ENCODE measurements around the gene APELA. TPM values are rescaled to one million over a fixed set of nuclear protein-coding genes. Genes with fewer than 3 reads are reported as not detected.
"Not testable (repeated sequence)": the region's sequence is repeated elsewhere in the genome, so short reads cannot be mapped to it uniquely, and the experiment has no call there.

Gene APELA
- total and polyA plus RNA-seq, 4 experiments from 2014 or later = not detected

DNA sequence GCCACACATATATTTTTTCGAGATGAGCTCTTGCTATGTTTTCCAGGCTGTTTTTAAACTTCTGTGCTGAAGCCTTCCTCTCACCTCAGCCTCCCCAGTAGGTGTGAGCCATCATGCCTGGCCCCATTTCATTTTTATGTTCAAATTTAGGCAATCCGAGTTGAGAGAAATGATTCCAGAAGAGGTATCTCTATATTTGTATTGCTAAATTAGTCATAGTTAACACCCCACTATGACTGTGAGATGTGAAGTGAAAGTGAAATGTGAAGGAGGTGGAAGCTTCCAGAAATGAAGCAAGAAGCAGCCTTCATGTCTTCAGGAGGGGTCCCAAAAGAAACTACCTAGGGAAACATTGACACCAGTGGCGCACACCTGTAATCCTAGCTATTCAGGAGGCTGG, 17.7 kb downstream of the APELA start:
- Mint-ChIP-seq H3K36me3 (no peaks in the 10 kb centered on the region), H3K27ac (no peak overlapping the region), H3K4me1 (no peaks in the 10 kb centered on the region), H3K27me3 (peaks cover 3 to 5% of the 10 kb centered on the region in 2 donors), H3K4me3 (no peak overlapping the region), H3K9me3 (peaks cover 0 to 3% (median 0%) of the 10 kb centered on the region in 8 donors)
- no peaks in the 10 kb centered on the region for H3K27me3 ChIP-seq (ENCODE audit: insufficient read depth, low read length)
- intact Hi-C loops (cut with micrococcal nuclease) = no loop called here
- no peaks in the 10 kb centered on the region for H3K9me3 ChIP-seq (ENCODE audit: control insufficient read depth in 1 of 2, low read length in 2 of 2)
- no peak overlapping the region for H3K27ac ChIP-seq (ENCODE audit: low read depth, low read length)
- no peak for DNase-seq
- no peak overlapping the region for H3K4me3 ChIP-seq (ENCODE audit: low read length in 2 of 2)
- no peaks in the 10 kb centered on the region for H3K36me3 ChIP-seq (ENCODE audit: insufficient read depth, low read length)
- POLR2A ChIA-PET (ENCODE audit: partially characterized antibody) = no interaction called here
- H3K4me1 ChIP-seq (ENCODE audit: insufficient read depth, low read length) = no peaks in the 10 kb centered on the region
- CTCF ChIA-PET (ENCODE audit: partially characterized antibody) = no interaction called here

- no peak overlapping the region for H3K27ac Mint-ChIP-seq
- Histone ChIP-seq H3K27ac (ENCODE audit: low read depth, low read length) (no peak overlapping the region), H3K27me3 (ENCODE audit: insufficient read depth, low read length) (no peaks in the 10 kb centered on the region), H3K4me1 (ENCODE audit: insufficient read depth, low read length) (no peaks in the 10 kb centered on the region), H3K4me3 (ENCODE audit: low read length in 2 of 2) (no peak overlapping the region), H3K9me3 (ENCODE audit: control insufficient read depth in 1 of 2, low read length in 2 of 2) (no peaks in the 10 kb centered on the region), H3K36me3 (ENCODE audit: insufficient read depth, low read length) (no peaks in the 10 kb centered on the region)
- DNase-seq = no peak
- H3K36me3 Mint-ChIP-seq = no peaks in the 10 kb centered on the region
- intact Hi-C loops (cut with micrococcal nuclease) = no loop called here
- ChIA-PET POLR2A (ENCODE audit: partially characterized antibody) (no interaction called here), CTCF (ENCODE audit: partially characterized antibody) (no interaction called here)
- H3K4me3 Mint-ChIP-seq = no peak overlapping the region
- peaks cover under 1 to 2% of the 10 kb centered on the region in 2 donors for H3K27me3 Mint-ChIP-seq
- H3K4me1 Mint-ChIP-seq = no peaks in the 10 kb centered on the region
- peaks cover 0 to 2% (median 0%) of the 10 kb centered on the region in 8 donors for H3K9me3 Mint-ChIP-seq
Observed at GRCh38 chr4:164902608-164903007, 25.6 kb downstream of the APELA start.

GRCh38 chr4:164904336-164904735, 27.4 kb downstream of the APELA start:
- H3K27ac Mint-ChIP-seq = no peak overlapping the region
- Histone ChIP-seq H3K36me3 (ENCODE audit: insufficient read depth, low read length) (no peaks in the 10 kb centered on the region), H3K9me3 (ENCODE audit: control insufficient read depth in 1 of 2, low read length in 2 of 2) (no peaks in the 10 kb centered on the region), H3K27ac (ENCODE audit: low read depth, low read length) (no peak overlapping the region), H3K4me3 (ENCODE audit: low read length in 2 of 2) (no peak overlapping the region), H3K27me3 (ENCODE audit: insufficient read depth, low read length) (no peaks in the 10 kb centered on the region), H3K4me1 (ENCODE audit: insufficient read depth, low read length) (no peaks in the 10 kb centered on the region)
- H3K36me3 Mint-ChIP-seq = no peaks in the 10 kb centered on the region
- intact Hi-C loops (cut with micrococcal nuclease) = no loop called here
- CTCF ChIA-PET (ENCODE audit: partially characterized antibody) = no interaction called here
- peaks cover 0 to 2% (median 0%) of the 10 kb centered on the region in 8 donors for H3K9me3 Mint-ChIP-seq
- POLR2A ChIA-PET (ENCODE audit: partially characterized antibody) = no interaction called here
- H3K4me3 Mint-ChIP-seq = no peak overlapping the region
- H3K4me1 Mint-ChIP-seq = no peaks in the 10 kb centered on the region
- no peaks in the 10 kb centered on the region for H3K27me3 Mint-ChIP-seq
- no peak for DNase-seq

DNA sequence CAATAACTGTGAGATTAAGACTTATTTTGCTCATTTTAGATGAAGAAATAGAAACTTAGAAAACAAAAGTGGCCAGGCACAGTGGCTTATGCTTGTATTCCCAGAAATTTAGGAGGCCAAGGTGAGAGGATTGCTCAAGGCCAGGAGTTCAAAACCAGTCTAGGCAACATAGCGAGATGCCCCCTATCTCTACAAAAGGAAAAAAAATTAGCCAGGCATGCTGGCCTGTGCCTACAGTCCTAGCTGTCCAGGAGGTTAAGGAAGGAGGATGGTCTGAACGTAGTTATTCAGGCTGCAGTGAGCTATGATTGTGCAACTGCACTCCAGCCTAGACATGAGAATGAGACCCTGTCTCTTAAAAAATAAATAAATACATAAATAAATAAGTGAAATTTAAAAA, 28.0 kb downstream of the APELA start:
- no peaks in the 10 kb centered on the region for H3K9me3 ChIP-seq (ENCODE audit: control insufficient read depth in 1 of 2, low read length in 2 of 2)
- ChIA-PET POLR2A (ENCODE audit: partially characterized antibody) (no interaction called here), CTCF (ENCODE audit: partially characterized antibody) (no interaction called here)
- no peak overlapping the region for H3K27ac ChIP-seq (ENCODE audit: low read depth, low read length)
- H3K36me3 ChIP-seq (ENCODE audit: insufficient read depth, low read length) = no peaks in the 10 kb centered on the region
- Mint-ChIP-seq H3K4me3 (no peak overlapping the region), H3K4me1 (no peaks in the 10 kb centered on the region), H3K27ac (no peak overlapping the region), H3K36me3 (no peaks in the 10 kb centered on the region), H3K27me3 (no peaks in the 10 kb centered on the region), H3K9me3 (peaks cover 0 to 8% (median 0%) of the 10 kb centered on the region in 8 donors)
- no peak for DNase-seq
- intact Hi-C loops (cut with micrococcal nuclease) = no loop called here
- H3K27me3 ChIP-seq (ENCODE audit: insufficient read depth, low read length) = no peaks in the 10 kb centered on the region
- no peaks in the 10 kb centered on the region for H3K4me1 ChIP-seq (ENCODE audit: insufficient read depth, low read length)
- H3K4me3 ChIP-seq (ENCODE audit: low read length in 2 of 2) = no peak overlapping the region

- ChIA-PET POLR2A (ENCODE audit: partially characterized antibody) (no interaction called here), CTCF (ENCODE audit: partially characterized antibody) (no interaction called here)
- Mint-ChIP-seq H3K27ac (no peak overlapping the region), H3K4me3 (no peak overlapping the region), H3K36me3 (no peaks in the 10 kb centered on the region), H3K9me3 (peaks cover 0 to 8% (median 0%) of the 10 kb centered on the region in 8 donors), H3K27me3 (no peaks in the 10 kb centered on the region), H3K4me1 (no peaks in the 10 kb centered on the region)
- no peaks in the 10 kb centered on the region for H3K27me3 ChIP-seq (ENCODE audit: insufficient read depth, low read length)
- no peaks in the 10 kb centered on the region for H3K9me3 ChIP-seq (ENCODE audit: control insufficient read depth in 1 of 2, low read length in 2 of 2)
- H3K36me3 ChIP-seq (ENCODE audit: insufficient read depth, low read length) = no peaks in the 10 kb centered on the region
- no peaks in the 10 kb centered on the region for H3K4me1 ChIP-seq (ENCODE audit: insufficient read depth, low read length)
- H3K4me3 ChIP-seq (ENCODE audit: low read length in 2 of 2) = no peak overlapping the region
- H3K27ac ChIP-seq (ENCODE audit: low read depth, low read length) = no peak overlapping the region
- intact Hi-C loops (cut with micrococcal nuclease) = no loop called here
- no peak for DNase-seq
Observed at GRCh38 chr4:164906368-164906767, 29.4 kb downstream of the APELA start.

- H3K27ac Mint-ChIP-seq; H3K27me3 ChIP-seq (ENCODE audit: insufficient read depth, low read length); H3K9me3 Mint-ChIP-seq; H3K36me3 ChIP-seq (ENCODE audit: insufficient read depth, low read length); H3K27me3 Mint-ChIP-seq; H3K9me3 ChIP-seq (ENCODE audit: control insufficient read depth in 1 of 2, low read length in 2 of 2); H3K4me3 ChIP-seq (ENCODE audit: low read length in 2 of 2); H3K36me3 Mint-ChIP-seq; POLR2A ChIA-PET (ENCODE audit: partially characterized antibody); H3K4me1 ChIP-seq (ENCODE audit: insufficient read depth, low read length); H3K4me1 Mint-ChIP-seq; H3K4me3 Mint-ChIP-seq; intact Hi-C loops (cut with micrococcal nuclease); CTCF ChIA-PET (ENCODE audit: partially characterized antibody); H3K27ac ChIP-seq (ENCODE audit: low read depth, low read length); DNase-seq: not testable (repeated sequence)
Observed at GRCh38 chr4:164913506-164913905, 36.5 kb downstream of the APELA start.

- ChIA-PET POLR2A (ENCODE audit: partially characterized antibody) (no interaction called here), CTCF (ENCODE audit: partially characterized antibody) (no interaction called here)
- Histone ChIP-seq H3K4me1 (ENCODE audit: insufficient read depth, low read length) (no peaks in the 10 kb centered on the region), H3K9me3 (ENCODE audit: control insufficient read depth in 1 of 2, low read length in 2 of 2) (no peaks in the 10 kb centered on the region), H3K27ac (ENCODE audit: low read depth, low read length) (no peak overlapping the region), H3K27me3 (ENCODE audit: insufficient read depth, low read length) (no peaks in the 10 kb centered on the region), H3K36me3 (ENCODE audit: insufficient read depth, low read length) (no peaks in the 10 kb centered on the region), H3K4me3 (ENCODE audit: low read length in 2 of 2) (no peak overlapping the region)
- intact Hi-C loops (cut with micrococcal nuclease) = no loop called here
- Mint-ChIP-seq H3K9me3 (peaks cover 0 to 2% (median 0%) of the 10 kb centered on the region in 8 donors), H3K4me1 (no peaks in the 10 kb centered on the region), H3K27me3 (peaks cover 0 to 2% of the 10 kb centered on the region in 2 donors), H3K4me3 (no peak overlapping the region), H3K27ac (no peak overlapping the region), H3K36me3 (no peaks in the 10 kb centered on the region)
- no peak for DNase-seq
Observed at GRCh38 chr4:164918956-164919355, 42.0 kb downstream of the APELA start.

DNA sequence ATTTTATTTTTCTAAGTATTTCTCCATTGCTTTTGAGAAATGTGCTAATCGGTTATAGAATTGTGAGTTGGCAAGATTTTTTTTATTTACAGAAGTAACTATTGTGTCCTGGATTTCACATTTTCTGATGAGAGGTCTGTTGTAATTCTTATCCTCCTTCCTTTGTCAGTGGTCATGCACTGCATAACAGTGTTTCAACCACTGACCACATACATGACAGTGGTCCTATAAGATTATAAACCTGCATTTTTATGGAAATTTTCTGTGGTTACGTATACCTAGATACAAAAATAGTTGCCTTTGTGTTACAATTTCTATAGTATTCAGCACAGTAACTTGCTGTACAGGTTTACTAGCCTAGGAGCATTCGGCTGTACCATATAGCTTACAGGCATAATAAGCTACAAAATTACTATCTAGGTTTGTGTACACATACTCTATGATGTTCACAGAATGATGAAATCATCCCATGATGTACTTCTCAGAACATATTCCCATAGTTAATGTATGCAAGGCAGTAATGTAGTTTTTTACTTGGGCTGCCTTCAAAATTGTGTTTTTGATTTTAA, 47.8 kb downstream of the APELA start:
- H3K4me3 ChIP-seq (ENCODE audit: low read length in 2 of 2) = no peak overlapping the region
- no peak overlapping the region for H3K4me3 Mint-ChIP-seq
- no peaks in the 10 kb centered on the region for H3K36me3 ChIP-seq (ENCODE audit: insufficient read depth, low read length)
- ChIA-PET CTCF (ENCODE audit: partially characterized antibody) (no interaction called here), POLR2A (ENCODE audit: partially characterized antibody) (no interaction called here)
- intact Hi-C loops (cut with micrococcal nuclease) = no loop called here
- no peaks in the 10 kb centered on the region for H3K36me3 Mint-ChIP-seq
- peaks cover 0 to 2% (median 0%) of the 10 kb centered on the region in 8 donors for H3K9me3 Mint-ChIP-seq
- peaks cover 0 to 3% of the 10 kb centered on the region in 2 donors for H3K27me3 Mint-ChIP-seq
- no peak overlapping the region for H3K27ac ChIP-seq (ENCODE audit: low read depth, low read length)
- no peaks in the 10 kb centered on the region for H3K4me1 ChIP-seq (ENCODE audit: insufficient read depth, low read length)
- DNase-seq = no peak
- no peak overlapping the region for H3K27ac Mint-ChIP-seq
- H3K9me3 ChIP-seq (ENCODE audit: control insufficient read depth in 1 of 2, low read length in 2 of 2) = no peaks in the 10 kb centered on the region
- H3K4me1 Mint-ChIP-seq = no peaks in the 10 kb centered on the region
- no peaks in the 10 kb centered on the region for H3K27me3 ChIP-seq (ENCODE audit: insufficient read depth, low read length)

Measured in CD4-positive, alpha-beta memory T cell (primary cell).